NT2/D1 (cell line): ENCODE results near the gene EEA1.

Experiments
- DNase-seq: peaks from one replicate; pipeline ENCODE4 v3.0.0-alpha.2; 2011; ENCODE audit warnings: low read depth, low spot score
- H3K27me3 ChIP-seq: 2 replicates; pipeline ENCODE4 v1.6.0; 2011; ENCODE audit warnings: mild to moderate bottlenecking; ENCODE audit not compliant: insufficient read length, insufficient read depth
- H3K36me3 ChIP-seq: 2 replicates; pipeline ENCODE4 v1.6.1; 2011; ENCODE audit warnings: mild to moderate bottlenecking, low read length, mixed read lengths; ENCODE audit not compliant: insufficient read depth, insufficient read length
- H3K4me1 ChIP-seq: 2 replicates; pipeline ENCODE4 v1.5.1; 2011; ENCODE audit not compliant: insufficient read depth, insufficient read length
- H3K4me3 ChIP-seq: 2 replicates; pipeline ENCODE4 v1.5.1; 2011; ENCODE audit warnings: low read depth; ENCODE audit not compliant: insufficient read length
- H3K9ac ChIP-seq: 2 replicates; pipeline ENCODE4 v1.6.0; 2011; ENCODE audit warnings: low read depth; ENCODE audit not compliant: insufficient read length
- H3K9me3 ChIP-seq: 2 replicates; pipeline ENCODE4 v1.5.1; 2011; ENCODE audit warnings: mild to moderate bottlenecking, low read length; ENCODE audit not compliant: insufficient read depth
- SUZ12 ChIP-seq: IDR thresholded peaks from 2 replicates; pipeline ENCODE4 v1.6.1; 2011; ENCODE audit not compliant: insufficient read length, insufficient read depth; ENCODE audit errors: extremely low read depth
- YY1 ChIP-seq: IDR thresholded peaks from 2 replicates; pipeline ENCODE4 v1.6.1; 2011; ENCODE audit not compliant: insufficient read length, insufficient read depth
- ZNF274 ChIP-seq: IDR thresholded peaks from 2 replicates; pipeline ENCODE4 v1.6.1; 2011; ENCODE audit warnings: mild to moderate bottlenecking, low read depth, low read length

The EEA1 gene

DNA sequence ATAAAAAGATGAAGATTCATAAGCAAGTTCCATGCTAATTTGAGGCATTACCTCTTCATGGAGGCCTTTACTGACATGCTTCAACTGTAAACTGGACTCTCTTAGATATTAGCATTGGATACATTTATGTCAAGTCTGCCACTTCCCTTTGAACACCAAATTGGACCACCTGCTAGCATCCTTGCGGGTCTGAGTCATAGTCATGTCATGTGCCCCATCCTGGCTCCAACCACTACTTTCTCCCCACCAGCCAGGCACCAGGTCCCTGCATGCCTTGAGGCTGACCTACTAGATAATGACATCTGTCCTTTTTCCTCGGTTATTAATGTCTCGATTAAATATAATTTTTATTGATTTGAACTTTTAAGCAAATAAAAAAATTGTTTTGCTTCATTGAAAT is 32.9 kb upstream of the EEA1 start:
- TF ChIP-seq ZNF274 (no peak), YY1 (no peak), SUZ12 (no peak)
- Histone ChIP-seq H3K27me3 (no peaks in the 10 kb centered on the region), H3K36me3 (no peaks in the 10 kb centered on the region), H3K4me1 (no peaks in the 10 kb centered on the region), H3K9ac (no peak overlapping the region), H3K9me3 (peaks cover 5% of the 10 kb centered on the region; the same call in 1 of the 2 replicates), H3K4me3 (no peak overlapping the region)
- DNase-seq = no peak

DNA sequence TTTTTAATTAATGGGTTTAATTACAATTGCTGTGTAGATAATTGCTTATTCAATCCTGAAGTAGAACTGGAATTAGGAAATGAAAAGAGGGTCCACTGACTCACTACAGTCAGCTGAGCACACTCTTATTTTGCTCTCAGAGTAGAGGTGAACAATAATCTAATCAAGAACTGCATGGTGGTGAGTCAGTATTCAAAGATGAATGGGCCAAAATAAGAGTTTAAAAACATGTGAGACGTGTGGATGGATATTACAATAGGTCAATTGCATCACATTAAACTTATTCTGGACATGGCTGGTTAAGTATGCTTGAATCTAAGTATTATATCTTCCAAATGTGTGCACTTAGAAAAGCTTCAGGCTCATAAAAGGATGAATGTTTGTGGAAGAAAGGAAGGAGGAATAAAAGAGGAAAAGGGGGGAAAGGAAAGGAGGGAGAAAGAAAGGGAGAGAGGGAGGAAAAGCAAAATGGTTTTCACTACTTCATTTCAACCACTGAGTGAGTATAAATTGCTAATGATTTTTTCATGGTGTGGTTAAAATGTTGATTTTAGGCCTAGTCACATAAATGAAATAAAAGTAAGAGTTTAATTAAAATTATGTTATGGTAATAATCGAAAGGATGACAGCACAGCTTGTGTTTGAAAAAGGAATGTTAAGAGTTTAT is 27.0 kb upstream of the EEA1 start:
- TF ChIP-seq ZNF274 (no peak), YY1 (no peak), SUZ12 (no peak)
- Histone ChIP-seq H3K36me3 (no peaks in the 10 kb centered on the region), H3K27me3 (no peaks in the 10 kb centered on the region), H3K4me1 (no peaks in the 10 kb centered on the region), H3K9ac (no peak overlapping the region), H3K9me3 (peaks cover 19% of the 10 kb centered on the region), H3K4me3 (no peak overlapping the region)
- DNase-seq = no peak

- Histone ChIP-seq H3K4me1 (no peaks in the 10 kb centered on the region), H3K9ac (no peak overlapping the region), H3K9me3 (peaks cover 19% of the 10 kb centered on the region), H3K27me3 (no peaks in the 10 kb centered on the region), H3K36me3 (no peaks in the 10 kb centered on the region), H3K4me3 (no peak overlapping the region)
- TF ChIP-seq YY1 (no peak), SUZ12 (no peak), ZNF274 (no peak)
- DNase-seq = no peak
These were observed 24.7 kb upstream of the EEA1 start for GRCh38 chr12:92953747-92954146.

DNA sequence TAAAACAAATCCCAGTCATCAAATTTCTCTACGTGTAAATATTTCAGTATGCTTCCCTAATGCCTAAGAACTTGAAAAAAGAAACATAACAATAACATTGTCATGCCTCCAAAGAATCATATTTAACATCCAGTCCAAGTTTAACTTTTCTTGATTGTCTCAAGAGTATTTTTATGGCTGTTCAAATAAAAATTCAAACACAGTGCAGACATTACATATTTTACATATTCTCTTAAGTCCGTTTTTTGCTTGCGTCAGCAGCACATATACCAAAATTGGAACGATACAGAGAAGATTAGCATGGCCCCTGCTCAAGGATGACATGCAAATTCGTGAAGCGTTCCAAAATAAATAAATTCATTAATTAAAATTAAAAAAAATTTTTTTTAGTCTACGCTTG is 23.3 kb upstream of the EEA1 start:
- no peaks in the 10 kb centered on the region for H3K27me3 ChIP-seq
- no peaks in the 10 kb centered on the region for H3K4me1 ChIP-seq
- no peak overlapping the region for H3K4me3 ChIP-seq
- no peaks in the 10 kb centered on the region for H3K36me3 ChIP-seq
- H3K9ac ChIP-seq = no peak overlapping the region
- H3K9me3 ChIP-seq = peaks cover 16% of the 10 kb centered on the region
- DNase-seq = no peak
- TF ChIP-seq SUZ12 = no peak
- TF ChIP-seq YY1 = no peak
- no peak for TF ChIP-seq ZNF274

- no peaks in the 10 kb centered on the region for H3K36me3 ChIP-seq
- TF ChIP-seq SUZ12 (no peak), ZNF274 (no peak), YY1 (no peak)
- no peak for DNase-seq
- no peaks in the 10 kb centered on the region for H3K4me1 ChIP-seq
- no peak overlapping the region for H3K9ac ChIP-seq
- H3K4me3 ChIP-seq = no peak overlapping the region
- no peaks in the 10 kb centered on the region for H3K27me3 ChIP-seq
- peaks cover 14% of the 10 kb centered on the region for H3K9me3 ChIP-seq
These were observed 21.9 kb upstream of the EEA1 start for GRCh38 chr12:92951006-92951405.

- DNase-seq = no peak
- peaks cover 14% of the 10 kb centered on the region for H3K9me3 ChIP-seq
- H3K36me3 ChIP-seq = no peaks in the 10 kb centered on the region
- H3K4me3 ChIP-seq = no peak overlapping the region
- no peaks in the 10 kb centered on the region for H3K27me3 ChIP-seq
- no peak overlapping the region for H3K9ac ChIP-seq
- TF ChIP-seq YY1 = no peak
- TF ChIP-seq SUZ12 = no peak
- no peak for TF ChIP-seq ZNF274
- H3K4me1 ChIP-seq = no peaks in the 10 kb centered on the region
These were observed 20.9 kb upstream of the EEA1 start for GRCh38 chr12:92950011-92950410.

GRCh38 chr12:92949466-92949865 is 20.4 kb upstream of the EEA1 start:
- H3K4me1 ChIP-seq = no peaks in the 10 kb centered on the region
- no peak overlapping the region for H3K9ac ChIP-seq
- no peaks in the 10 kb centered on the region for H3K27me3 ChIP-seq
- no peaks in the 10 kb centered on the region for H3K36me3 ChIP-seq
- H3K4me3 ChIP-seq = no peak overlapping the region
- peaks cover 13% of the 10 kb centered on the region for H3K9me3 ChIP-seq
- no peak for DNase-seq
- TF ChIP-seq YY1 (no peak), SUZ12 (no peak), ZNF274 (no peak)
